Fibroblast of pulmonary artery (primary cell): ENCODE data around the gene NCK2.
A peak's percentile ranks its signal among the peaks of the same experiment; 100 is the strongest.

Experiments used
- DNase-seq: peaks from one replicate; pipeline ENCODE4 v3.0.0-alpha.2; 2010; ENCODE audit warnings: low read depth
- H3K4me3 ChIP-seq: replicated peaks from 2 replicates; pipeline ENCODE4 v1.5.1; 2011; ENCODE audit warnings: low read depth, mild to moderate bottlenecking, control low read depth, low read length, moderate library complexity
- CTCF ChIP-seq: IDR thresholded peaks from 2 replicates; pipeline ENCODE4 v1.5.1; 2011; ENCODE audit warnings: mild to moderate bottlenecking, control low read depth, low read length, inconsistent platforms; ENCODE audit errors: missing control alignments

The NCK2 gene

GRCh38 chr2:105860567-105860966, 115.9 kb downstream of the NCK2 start:
- TF ChIP-seq CTCF = no peak
- H3K4me3 ChIP-seq = no peak overlapping the region
- DNase-seq = no peak

- no peak for TF ChIP-seq CTCF
- H3K4me3 ChIP-seq = no peak overlapping the region
- DNase-seq = no peak
These were observed 116.5 kb downstream of the NCK2 start for GRCh38 chr2:105861200-105861599.

GRCh38 chr2:105862843-105863242, 118.1 kb downstream of the NCK2 start:
- H3K4me3 ChIP-seq = no peak overlapping the region
- DNase-seq = no peak
- TF ChIP-seq CTCF = no peak

- no peak overlapping the region for H3K4me3 ChIP-seq
- no peak for DNase-seq
- no peak for TF ChIP-seq CTCF
These were observed 119.5 kb downstream of the NCK2 start for GRCh38 chr2:105864262-105864661.

GRCh38 chr2:105865222-105865913, 120.7 kb downstream of the NCK2 start:
- TF ChIP-seq CTCF = no peak
- no peak overlapping the region for H3K4me3 ChIP-seq
- peak; percentile 18 for DNase-seq

GRCh38 chr2:105866216-105867185, 121.8 kb downstream of the NCK2 start:
- peak; percentile 38 for DNase-seq
- no peak overlapping the region for H3K4me3 ChIP-seq
- no peak for TF ChIP-seq CTCF

GRCh38 chr2:105867587-105867986, 122.9 kb downstream of the NCK2 start:
- no peak for DNase-seq
- TF ChIP-seq CTCF = no peak
- no peak overlapping the region for H3K4me3 ChIP-seq
